Panc1 (cell line): ENCODE results near the gene HMCES. TPM values are rescaled to one million over a fixed set of nuclear protein-coding genes. Genes with fewer than 3 reads are reported as not detected.
"Not testable (repeated sequence)": the region's sequence is repeated elsewhere in the genome, so short reads cannot be mapped to it uniquely, and the experiment has no call there.

Experiments
- ATAC-seq: fragments of 200-7000 bp; cut with Tn5 transposase; 2 replicates; pipeline ENCODE4 v1.9.1; 2020; ENCODE audit warnings: mild to moderate bottlenecking, moderate library complexity
- BruUV-seq: library from RNA; stranded (reverse); fragments of 400-500 nt; replicated peaks from 2 replicates; lab custom pipeline; 2021; lab: Mats Ljungman, UMichigan
- CTCF ChIA-PET: fragments of 300-600 bp; sonication (Branson Sonifier 250); formaldehyde crosslinking; loops from one replicate; lab custom pipeline; 2022; ENCODE audit warnings: antibody characterized with exemption; lab: Charles Lee
- POLR2A ChIA-PET: fragments of 300-600 bp; sonication (Branson Sonifier 250); formaldehyde crosslinking; loops from one replicate; lab custom pipeline; 2022; ENCODE audit warnings: antibody characterized with exemption; lab: Charles Lee
- DNase-seq: peaks from one replicate; pipeline ENCODE4 v3.0.0-alpha.2; 2010; ENCODE audit warnings: low read depth, low spot score
- H3K27ac ChIP-seq: 2 replicates; pipeline ENCODE4 v1.5.1; 2011; ENCODE audit warnings: mild to moderate bottlenecking, low read length, inconsistent platforms
- H3K27me3 ChIP-seq: fragments of 200-500 bp; sonication (Bioruptor generic); 2 replicates; pipeline ENCODE4 v1.6.0; 2014; ENCODE audit warnings: low read length, inconsistent platforms; ENCODE audit not compliant: control insufficient read depth, insufficient read depth
- H3K36me3 ChIP-seq: fragments of 200-500 bp; sonication (Bioruptor generic); 2 replicates; pipeline ENCODE4 v1.5.1; 2014; ENCODE audit warnings: inconsistent platforms, mild to moderate bottlenecking, low read length, moderate library complexity; ENCODE audit not compliant: control insufficient read depth, insufficient read depth
- H3K4me1 ChIP-seq: 2 replicates; pipeline ENCODE4 v1.5.1; 2011; ENCODE audit warnings: inconsistent platforms, mild to moderate bottlenecking, low read length, moderate library complexity; ENCODE audit not compliant: control insufficient read depth, insufficient read depth
- H3K4me3 ChIP-seq, 2 experiments: 2 replicates each; pipeline ENCODE4 v1.5.1; 2011 to 2012; ENCODE audit warnings: low read depth in 2 of 2, low read length in 2 of 2, mild to moderate bottlenecking in 2 of 2, inconsistent platforms in 1 of 2, moderate library complexity in 1 of 2
- H3K9me3 ChIP-seq: fragments of 200-500 bp; sonication (Bioruptor generic); 2 replicates; pipeline ENCODE4 v1.5.1; 2014; ENCODE audit warnings: low read depth, mild to moderate bottlenecking, inconsistent platforms, low read length, moderate library complexity; ENCODE audit not compliant: control insufficient read depth, insufficient read depth
- POLR2AphosphoS5 ChIP-seq: IDR thresholded peaks from 2 replicates; pipeline ENCODE4 v1.6.1; 2012; ENCODE audit warnings: mild to moderate bottlenecking, low read depth, low read length, moderate library complexity
- SIN3A ChIP-seq: IDR thresholded peaks from 2 replicates; pipeline ENCODE4 v1.6.1; 2012; ENCODE audit warnings: low read depth, mild to moderate bottlenecking, low read length, moderate library complexity, borderline replicate concordance; ENCODE audit not compliant: insufficient read depth
- TCF7L2 ChIP-seq: IDR thresholded peaks from 2 replicates; pipeline ENCODE4 v1.6.1; 2011; ENCODE audit warnings: mild to moderate bottlenecking, low read depth, low read length, inconsistent platforms
- in situ Hi-C: cut with HindIII; loops from 2 replicates; pipeline ENCODE4 v1.10.0; 2016; ENCODE audit warnings: low sequenced_read_pairs, low pct_unique_long_range_greater_than_20kb
- intact Hi-C: fragments of 100-400 bp; cut with micrococcal nuclease; formaldehyde crosslinking; loops from one replicate; pipeline ENCODE4 v1.10.0; 2022; ENCODE audit not compliant: unreplicated experiment
- total RNA-seq: library from RNA; stranded (reverse); gene quantifications from one replicate; pipeline ENCODE4 v1.2.1, GENCODE V29; 2021; ENCODE audit not compliant: unreplicated experiment
- TF ChIP-seq, protein P1 (sequence below), 2 experiments: IDR thresholded peaks; 2 replicates each; pipeline ENCODE4 v1.6.1; 2011 to 2012; ENCODE audit warnings: low read depth in 2 of 2, control low read depth in 1 of 2, low read length in 1 of 2, mild to moderate bottlenecking in 1 of 2, moderate library complexity in 1 of 2; ENCODE audit not compliant: insufficient read depth in 1 of 2
- TF ChIP-seq, protein P2 (sequence below): fragments of 450-650 bp; IDR thresholded peaks from 2 replicates; pipeline ENCODE4 v1.5.1; 2017; ENCODE audit warnings: mild to moderate bottlenecking

Gene HMCES
- total RNA-seq, 1 experiment from 2014 or later: 94.6 TPM

DNA sequence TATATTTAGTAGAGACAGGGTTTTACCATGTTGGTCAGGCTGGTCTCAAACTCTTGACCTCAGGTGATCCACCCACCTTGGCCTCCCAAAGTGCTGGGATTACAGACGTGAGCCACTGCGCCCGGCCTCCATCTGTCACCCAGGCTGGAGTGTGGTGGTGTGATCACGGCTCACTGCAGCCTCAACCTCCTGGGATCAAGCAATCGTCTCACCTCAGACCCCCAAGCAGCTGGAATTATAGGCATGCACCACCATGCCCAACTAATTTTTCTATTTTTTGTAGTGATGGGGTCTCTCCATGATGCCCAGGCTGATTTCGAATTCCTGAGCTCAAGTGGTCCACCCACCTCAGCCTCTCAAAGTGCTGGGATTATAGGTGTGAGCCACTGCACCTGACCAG is 13.7 kb upstream of the HMCES start:
- CTCF ChIA-PET, H3K4me1 ChIP-seq, H3K27me3 ChIP-seq, ATAC-seq, in situ Hi-C loops, H3K4me3 ChIP-seq, H3K27ac ChIP-seq, H3K9me3 ChIP-seq, BruUV-seq, intact Hi-C loops, DNase-seq: not testable (repeated sequence)
- peaks cover 45% of the 10 kb centered on the region for H3K36me3 ChIP-seq
- POLR2A ChIA-PET: interaction anchor here (0.6 to 1.3 kb wide), 2 partner anchors 16 to 43 kb away, joined by 6 to 15 read pairs; partner anchors contain the start of gene COPG1

DNA sequence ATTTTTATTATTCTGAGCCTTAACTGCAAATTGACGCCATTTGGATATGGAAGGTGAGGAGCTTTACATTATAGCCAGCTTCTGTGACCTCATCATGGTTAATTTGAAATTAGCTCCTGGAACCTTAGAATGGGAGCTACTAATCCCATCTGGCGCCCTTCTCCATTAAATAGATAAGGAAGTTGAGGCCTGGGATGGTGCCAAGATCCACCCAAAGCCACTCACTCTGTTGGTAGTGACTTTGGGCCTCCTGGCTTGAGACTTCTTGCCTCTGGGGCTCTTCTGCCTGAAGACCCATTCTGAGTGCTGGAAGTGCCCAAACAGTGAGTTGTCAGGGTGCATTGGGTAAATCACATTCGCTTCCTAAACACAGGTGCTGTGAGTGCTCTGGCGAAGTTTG is 12.0 kb upstream of the HMCES start:
- Histone ChIP-seq H3K9me3 (no peaks in the 10 kb centered on the region), H3K4me1 (no peaks in the 10 kb centered on the region), H3K36me3 (peaks cover 48% of the 10 kb centered on the region), H3K4me3 (no peak overlapping the region), H3K27me3 (no peaks in the 10 kb centered on the region), H3K27ac (no peak overlapping the region)
- POLR2A ChIA-PET: interaction anchor here (0.7 kb wide), 1 partner anchor 70 kb away, joined by 3 read pairs; no protein-coding TSS in a partner anchor
- intact Hi-C loops (no loop called here), in situ Hi-C loops (no loop called here)
- no TSS peak for BruUV-seq
- CTCF ChIA-PET: no interaction called here
- DNase-seq: no peak
- TF ChIP-seq, protein P1, sequence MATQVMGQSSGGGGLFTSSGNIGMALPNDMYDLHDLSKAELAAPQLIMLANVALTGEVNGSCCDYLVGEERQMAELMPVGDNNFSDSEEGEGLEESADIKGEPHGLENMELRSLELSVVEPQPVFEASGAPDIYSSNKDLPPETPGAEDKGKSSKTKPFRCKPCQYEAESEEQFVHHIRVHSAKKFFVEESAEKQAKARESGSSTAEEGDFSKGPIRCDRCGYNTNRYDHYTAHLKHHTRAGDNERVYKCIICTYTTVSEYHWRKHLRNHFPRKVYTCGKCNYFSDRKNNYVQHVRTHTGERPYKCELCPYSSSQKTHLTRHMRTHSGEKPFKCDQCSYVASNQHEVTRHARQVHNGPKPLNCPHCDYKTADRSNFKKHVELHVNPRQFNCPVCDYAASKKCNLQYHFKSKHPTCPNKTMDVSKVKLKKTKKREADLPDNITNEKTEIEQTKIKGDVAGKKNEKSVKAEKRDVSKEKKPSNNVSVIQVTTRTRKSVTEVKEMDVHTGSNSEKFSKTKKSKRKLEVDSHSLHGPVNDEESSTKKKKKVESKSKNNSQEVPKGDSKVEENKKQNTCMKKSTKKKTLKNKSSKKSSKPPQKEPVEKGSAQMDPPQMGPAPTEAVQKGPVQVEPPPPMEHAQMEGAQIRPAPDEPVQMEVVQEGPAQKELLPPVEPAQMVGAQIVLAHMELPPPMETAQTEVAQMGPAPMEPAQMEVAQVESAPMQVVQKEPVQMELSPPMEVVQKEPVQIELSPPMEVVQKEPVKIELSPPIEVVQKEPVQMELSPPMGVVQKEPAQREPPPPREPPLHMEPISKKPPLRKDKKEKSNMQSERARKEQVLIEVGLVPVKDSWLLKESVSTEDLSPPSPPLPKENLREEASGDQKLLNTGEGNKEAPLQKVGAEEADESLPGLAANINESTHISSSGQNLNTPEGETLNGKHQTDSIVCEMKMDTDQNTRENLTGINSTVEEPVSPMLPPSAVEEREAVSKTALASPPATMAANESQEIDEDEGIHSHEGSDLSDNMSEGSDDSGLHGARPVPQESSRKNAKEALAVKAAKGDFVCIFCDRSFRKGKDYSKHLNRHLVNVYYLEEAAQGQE (IDR thresholded peaks at IDR 0.05; ENCODE audit: insufficient read depth in 1 of 2, low read depth in 2 of 2, low read length in 1 of 2): no peak
- TF ChIP-seq TCF7L2: no peak
- TF ChIP-seq, protein P2, sequence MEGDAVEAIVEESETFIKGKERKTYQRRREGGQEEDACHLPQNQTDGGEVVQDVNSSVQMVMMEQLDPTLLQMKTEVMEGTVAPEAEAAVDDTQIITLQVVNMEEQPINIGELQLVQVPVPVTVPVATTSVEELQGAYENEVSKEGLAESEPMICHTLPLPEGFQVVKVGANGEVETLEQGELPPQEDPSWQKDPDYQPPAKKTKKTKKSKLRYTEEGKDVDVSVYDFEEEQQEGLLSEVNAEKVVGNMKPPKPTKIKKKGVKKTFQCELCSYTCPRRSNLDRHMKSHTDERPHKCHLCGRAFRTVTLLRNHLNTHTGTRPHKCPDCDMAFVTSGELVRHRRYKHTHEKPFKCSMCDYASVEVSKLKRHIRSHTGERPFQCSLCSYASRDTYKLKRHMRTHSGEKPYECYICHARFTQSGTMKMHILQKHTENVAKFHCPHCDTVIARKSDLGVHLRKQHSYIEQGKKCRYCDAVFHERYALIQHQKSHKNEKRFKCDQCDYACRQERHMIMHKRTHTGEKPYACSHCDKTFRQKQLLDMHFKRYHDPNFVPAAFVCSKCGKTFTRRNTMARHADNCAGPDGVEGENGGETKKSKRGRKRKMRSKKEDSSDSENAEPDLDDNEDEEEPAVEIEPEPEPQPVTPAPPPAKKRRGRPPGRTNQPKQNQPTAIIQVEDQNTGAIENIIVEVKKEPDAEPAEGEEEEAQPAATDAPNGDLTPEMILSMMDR: no peak
- TF ChIP-seq POLR2AphosphoS5: no peak
- TF ChIP-seq SIN3A: no peak
- ATAC-seq: no peak

DNA sequence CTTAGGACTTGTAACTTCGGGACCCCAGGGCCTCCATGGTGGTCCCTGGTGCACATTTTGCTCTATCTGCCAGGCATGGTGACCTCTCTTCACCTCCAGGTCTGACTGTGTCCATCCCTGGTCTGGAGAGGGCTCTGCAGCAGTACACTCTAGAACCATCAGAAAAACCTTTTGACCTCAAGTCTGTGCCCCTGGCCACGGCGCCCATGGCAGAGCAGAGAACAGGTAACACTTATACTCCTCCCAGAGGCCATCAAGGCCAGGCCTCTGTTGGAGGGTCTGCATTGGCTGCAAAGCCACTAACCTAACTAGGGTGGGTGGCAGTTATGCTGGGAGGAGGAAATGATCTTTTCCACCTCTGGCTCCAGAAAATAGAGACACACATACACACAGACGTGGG is 10.3 kb upstream of the HMCES start:
- Histone ChIP-seq H3K27ac (no peak overlapping the region), H3K4me3 (no peak overlapping the region), H3K36me3 (peaks cover 47% of the 10 kb centered on the region), H3K27me3 (no peaks in the 10 kb centered on the region), H3K9me3 (no peaks in the 10 kb centered on the region), H3K4me1 (no peaks in the 10 kb centered on the region)
- DNase-seq: no peak
- CTCF ChIA-PET: no interaction called here
- intact Hi-C loops: no loop called here
- POLR2A ChIA-PET: no interaction called here
- no peak for ATAC-seq
- no TSS peak for BruUV-seq
- in situ Hi-C loops: no loop called here
- no peak for TF ChIP-seq TCF7L2
- no peak for TF ChIP-seq SIN3A
- TF ChIP-seq, protein P2: no peak
- no peak for TF ChIP-seq POLR2AphosphoS5
- TF ChIP-seq, protein P1 (IDR thresholded peaks at IDR 0.05; ENCODE audit: insufficient read depth in 1 of 2, low read depth in 2 of 2, low read length in 1 of 2): no peak
